H1 (cell line): ENCODE results near the gene SLC6A3. TPM values are rescaled to one million over a fixed set of nuclear protein-coding genes. Genes with fewer than 3 reads are reported as not detected.

Experiments
- CTCF ChIA-PET: fragments of 300-600 bp; sonication (Branson Sonifier 250); formaldehyde crosslinking; loops from one replicate; lab custom pipeline; 2021; ENCODE audit not compliant: partially characterized antibody; lab: Charles Lee
- POLR2A ChIA-PET: fragments of 300-600 bp; sonication (Branson Sonifier 250); formaldehyde crosslinking; loops from one replicate; lab custom pipeline; 2021; ENCODE audit warnings: inconsistent platforms; ENCODE audit not compliant: partially characterized antibody; lab: Charles Lee
- DNase-seq, 2 experiments: peaks; one replicate each; pipeline versions ENCODE4 v3.0.0 to v3.0.0-alpha.2; 2010 to 2022; ENCODE audit warnings: low spot score in 2 of 2, low read depth in 1 of 2, mixed read lengths in 1 of 2
- FAIRE-seq: peaks from 2 replicates; lab custom pipeline; 2011; peaks lifted over from hg19 to GRCh38; lab: Jason Lieb, UNC
- H2AFZ ChIP-seq: 2 replicates; pipeline ENCODE4 v1.8.1; 2012; ENCODE audit warnings: low read length, inconsistent platforms
- H2AK5ac ChIP-seq: 2 replicates; pipeline ENCODE4 v1.6.1; 2013; ENCODE audit warnings: low read depth, low read length
- H2BK120ac ChIP-seq: replicated peaks from 2 replicates; pipeline ENCODE3; 2013; ENCODE audit warnings: low read depth, low read length, inconsistent platforms
- H2BK12ac ChIP-seq: 2 replicates; pipeline ENCODE4 v1.6.1; 2013; ENCODE audit warnings: low read depth, low read length
- H2BK15ac ChIP-seq: 2 replicates; pipeline ENCODE4 v1.6.1; 2013; ENCODE audit warnings: low read length
- H2BK20ac ChIP-seq: 2 replicates; pipeline ENCODE4 v1.6.1; 2013; ENCODE audit warnings: low read length
- H2BK5ac ChIP-seq: 2 replicates; pipeline ENCODE4 v1.6.1; 2013; ENCODE audit warnings: low read depth, low read length
- H3K14ac ChIP-seq: 2 replicates; pipeline ENCODE4 v1.6.1; 2013; ENCODE audit warnings: inconsistent platforms; ENCODE audit not compliant: insufficient read length
- H3K18ac ChIP-seq: 2 replicates; pipeline ENCODE4 v1.6.1; 2013; ENCODE audit warnings: low read length; ENCODE audit errors: extremely low read depth
- H3K23ac ChIP-seq: 2 replicates; pipeline ENCODE4 v1.6.1; 2013; ENCODE audit warnings: inconsistent platforms; ENCODE audit not compliant: insufficient read length
- H3K23me2 ChIP-seq: 2 replicates; pipeline ENCODE4 v1.6.1; 2013; ENCODE audit warnings: low read depth, low read length
- H3K27ac ChIP-seq: 2 replicates; pipeline ENCODE4 v1.6.1; 2011; ENCODE audit warnings: low read depth, low read length, inconsistent platforms
- H3K27me3 ChIP-seq, 4 experiments: replicated peaks in 1 of 4; 1 replicate in 1 of 4; 2 replicates in 3 of 4; pipeline versions ENCODE4 v1.6.1 to v1.8.1; 2011 to 2013; ENCODE audit warnings: low read length in 3 of 4, mild to moderate bottlenecking in 3 of 4, inconsistent platforms in 2 of 4, mixed read lengths in 2 of 4, moderate library complexity in 1 of 4; ENCODE audit not compliant: control insufficient read depth in 3 of 4, insufficient read depth in 3 of 4; ENCODE audit errors: extremely low read depth in 1 of 4
- H3K36me3 ChIP-seq, 4 experiments: 2 replicates each; pipeline versions ENCODE4 v1.6.1 to v1.8.1; 2011 to 2013; ENCODE audit warnings: mild to moderate bottlenecking in 4 of 4, low read length in 3 of 4, moderate library complexity in 2 of 4, control low read depth in 1 of 4, inconsistent platforms in 1 of 4; ENCODE audit not compliant: insufficient read depth in 4 of 4, control insufficient read depth in 2 of 4
- H3K4ac ChIP-seq: replicated peaks from 2 replicates; pipeline ENCODE3; 2013; ENCODE audit warnings: low read length, low read depth, mixed read lengths, inconsistent platforms; ENCODE audit not compliant: insufficient read length
- H3K4me1 ChIP-seq, 4 experiments: replicated peaks in 1 of 4; 1 replicate in 1 of 4; 2 replicates in 3 of 4; pipeline versions ENCODE4 v1.6.1 to v1.8.1; 2011 to 2013; ENCODE audit warnings: low read length in 3 of 4, inconsistent platforms in 2 of 4, mixed read lengths in 1 of 4; ENCODE audit not compliant: insufficient read depth in 4 of 4, control insufficient read depth in 3 of 4
- H3K4me2 ChIP-seq, 2 experiments: 2 replicates each; pipeline versions ENCODE4 v1.6.1 to v1.8.1; 2011 to 2013; ENCODE audit warnings: low read depth in 2 of 2, low read length in 2 of 2, control low read depth in 1 of 2, inconsistent platforms in 1 of 2, mild to moderate bottlenecking in 1 of 2; ENCODE audit not compliant: insufficient read depth in 1 of 2
- H3K4me3 ChIP-seq, 4 experiments: fragments of 200-600, 300-600 bp in 1 of 4; sonication (generic), shearing (Covaris generic), sonication (Bioruptor Twin) in 1 of 4; 2 replicates each; pipeline versions ENCODE4 v1.5.1 to v1.8.1; 2011 to 2016; ENCODE audit warnings: low read length in 4 of 4, low read depth in 3 of 4, control low read depth in 2 of 4, inconsistent platforms in 2 of 4, mild to moderate bottlenecking in 2 of 4, mixed read lengths in 1 of 4, moderate library complexity in 1 of 4; ENCODE audit not compliant: insufficient read depth in 2 of 4; ENCODE audit errors: extremely low read depth in 1 of 4
- H3K56ac ChIP-seq: replicated peaks from 2 replicates; pipeline ENCODE3; 2013; ENCODE audit warnings: low read depth, mild to moderate bottlenecking, mixed read lengths, low read length, inconsistent platforms; ENCODE audit not compliant: insufficient read length
- H3K79me1 ChIP-seq: 2 replicates; pipeline ENCODE4 v1.6.1; 2013; ENCODE audit warnings: low read depth, low read length, control low read depth
- H3K79me2 ChIP-seq, 2 experiments: 2 replicates each; pipeline versions ENCODE4 v1.6.1 to v1.8.1; 2012 to 2013; ENCODE audit warnings: low read length in 2 of 2, mild to moderate bottlenecking in 2 of 2, inconsistent platforms in 1 of 2; ENCODE audit not compliant: insufficient read depth in 2 of 2, control insufficient read depth in 1 of 2
- H3K9ac ChIP-seq, 4 experiments: replicated peaks in 1 of 4; 1 replicate in 1 of 4; 2 replicates in 3 of 4; pipeline versions ENCODE4 v1.6.1 to v1.8.1; 2011 to 2013; ENCODE audit warnings: low read depth in 3 of 4, low read length in 3 of 4, control low read depth in 2 of 4, mild to moderate bottlenecking in 2 of 4, moderate library complexity in 2 of 4, inconsistent platforms in 1 of 4; ENCODE audit errors: extremely low read depth in 1 of 4
- H3K9me3 ChIP-seq, 2 experiments: 2 replicates each; pipeline versions ENCODE4 v1.6.1 to v1.8.1; 2012 to 2013; ENCODE audit warnings: mild to moderate bottlenecking in 2 of 2, moderate library complexity in 2 of 2, control low read depth in 1 of 2, inconsistent platforms in 1 of 2, low read depth in 1 of 2, low read length in 1 of 2, mixed read lengths in 1 of 2; ENCODE audit not compliant: insufficient read depth in 2 of 2
- H4K20me1 ChIP-seq, 2 experiments: replicated peaks in 1 of 2; 2 replicates each; pipeline versions ENCODE3 to v1.8.1; 2011 to 2013; ENCODE audit warnings: inconsistent platforms in 2 of 2, low read length in 2 of 2, mild to moderate bottlenecking in 1 of 2; ENCODE audit not compliant: insufficient read depth in 2 of 2, control insufficient read depth in 1 of 2
- H4K5ac ChIP-seq: 2 replicates; pipeline ENCODE4 v1.6.1; 2013; ENCODE audit warnings: low read length, low read depth, mixed read lengths, inconsistent platforms; ENCODE audit not compliant: insufficient read length
- H4K8ac ChIP-seq: 2 replicates; pipeline ENCODE4 v1.8.0; 2013; ENCODE audit warnings: mild to moderate bottlenecking, moderate library complexity, low read length, inconsistent platforms; ENCODE audit not compliant: insufficient read depth; ENCODE audit errors: extremely low read depth
- H4K91ac ChIP-seq: replicated peaks from 2 replicates; pipeline ENCODE3; 2013; ENCODE audit warnings: low read length, mixed read lengths, inconsistent platforms; ENCODE audit not compliant: insufficient read length
- BACH1 ChIP-seq: IDR thresholded peaks from 2 replicates; pipeline ENCODE4 v1.6.1; 2012; ENCODE audit warnings: low read length, improper control_type of control experiment
- CBX8 ChIP-seq: fragments of 300-800, 300-1000 bp; sonication (generic); IDR thresholded peaks from 2 replicates; pipeline ENCODE4 v1.7.1; 2016; ENCODE audit warnings: low read depth, low read length, borderline replicate concordance
- HDAC2 ChIP-seq, 2 experiments: fragments of 300-600 bp in 1 of 2; sonication (generic) in 1 of 2; IDR thresholded peaks; 2 replicates each; pipeline ENCODE4 v1.6.1; 2011 to 2012; ENCODE audit warnings: low read depth in 2 of 2, low read length in 2 of 2, mild to moderate bottlenecking in 2 of 2, moderate library complexity in 2 of 2, borderline replicate concordance in 1 of 2, inconsistent platforms in 1 of 2
- JUND ChIP-seq: IDR thresholded peaks from 2 replicates; pipeline ENCODE4 v1.6.1; 2011; ENCODE audit warnings: mild to moderate bottlenecking, improper control_type of control experiment, low read length
- KDM1A ChIP-seq: fragments of 200-600, 300-600 bp; sonication (generic); IDR thresholded peaks from 2 replicates; pipeline ENCODE4 v1.7.1; 2016; ENCODE audit warnings: mild to moderate bottlenecking, low read length, borderline replicate concordance
- MAFK ChIP-seq: IDR thresholded peaks from 2 replicates; pipeline ENCODE4 v1.6.1; 2012; ENCODE audit warnings: low read depth, mild to moderate bottlenecking, improper control_type of control experiment, low read length
- RAD21 ChIP-seq, 2 experiments: IDR thresholded peaks in 1 of 2; conservative IDR thresholded peaks in 1 of 2; 2 replicates each; pipeline ENCODE4 v1.6.1; 2011; ENCODE audit warnings: low read depth in 2 of 2, low read length in 2 of 2, improper control_type of control experiment in 1 of 2, inconsistent platforms in 1 of 2, mild to moderate bottlenecking in 1 of 2, moderate library complexity in 1 of 2
- TBP ChIP-seq: IDR thresholded peaks from 2 replicates; pipeline ENCODE4 v1.6.1; 2011; ENCODE audit warnings: low read depth, low read length, improper control_type of control experiment
- WGBS, 2 experiments: shearing (Covaris generic) in 1 of 2; methylation state at CpG; one replicate each; pipeline versions ENCODE4 v1.1.6 to v1.1.7; 2013 to 2015; ENCODE audit warnings: low lambda C conversion rate in 2 of 2, mixed read lengths in 2 of 2, inconsistent platforms in 1 of 2, low coverage in 1 of 2, missing lambda C conversion rate in 1 of 2; ENCODE audit not compliant: insufficient replicate concordance in 2 of 2, insufficient coverage in 1 of 2, insufficient read length in 1 of 2; ENCODE audit errors: extremely low coverage in 1 of 2, missing lambda C conversion rate in 1 of 2; 5-methylcytosine and 5-hydroxymethylcytosine counted together
- polyA plus RNA-seq, 7 experiments: library from polyadenylated mRNA; depleted of rRNA in 3 of 7; stranded (reverse) in 5 of 7; unstranded in 2 of 7; fragments of >200 nt in 5 of 7; fragments of 200-250 nt in 2 of 7; gene quantifications; 1 replicate in 5 of 7; 2 replicates in 1 of 7; 4 replicates in 1 of 7; pipeline versions ENCODE4 v1.2.1 to v1.2.3, GENCODE V29; 2011 to 2013; ENCODE audit warnings: missing spikeins in 2 of 7, mixed read lengths in 2 of 7
- total RNA-seq: library from RNA; stranded (reverse); fragmentation: NEBNext Ultra II Directional; extraction: Animal tissue kit (Norgen Biotek cat#: 25700); gene quantifications from 2 replicates; pipeline ENCODE4 v1.2.1, GENCODE V29; 2021
- TF ChIP-seq, protein P1 (sequence below): IDR thresholded peaks from 2 replicates; pipeline ENCODE4 v1.6.1; 2011; ENCODE audit warnings: low read length, improper control_type of control experiment

The SLC6A3 gene
- total and polyA plus RNA-seq, 2 of the 8 experiments (the other 6 are each of a cell fraction or from before 2014, with no cell fraction given), result 0.48 to 0.91 TPM

DNA sequence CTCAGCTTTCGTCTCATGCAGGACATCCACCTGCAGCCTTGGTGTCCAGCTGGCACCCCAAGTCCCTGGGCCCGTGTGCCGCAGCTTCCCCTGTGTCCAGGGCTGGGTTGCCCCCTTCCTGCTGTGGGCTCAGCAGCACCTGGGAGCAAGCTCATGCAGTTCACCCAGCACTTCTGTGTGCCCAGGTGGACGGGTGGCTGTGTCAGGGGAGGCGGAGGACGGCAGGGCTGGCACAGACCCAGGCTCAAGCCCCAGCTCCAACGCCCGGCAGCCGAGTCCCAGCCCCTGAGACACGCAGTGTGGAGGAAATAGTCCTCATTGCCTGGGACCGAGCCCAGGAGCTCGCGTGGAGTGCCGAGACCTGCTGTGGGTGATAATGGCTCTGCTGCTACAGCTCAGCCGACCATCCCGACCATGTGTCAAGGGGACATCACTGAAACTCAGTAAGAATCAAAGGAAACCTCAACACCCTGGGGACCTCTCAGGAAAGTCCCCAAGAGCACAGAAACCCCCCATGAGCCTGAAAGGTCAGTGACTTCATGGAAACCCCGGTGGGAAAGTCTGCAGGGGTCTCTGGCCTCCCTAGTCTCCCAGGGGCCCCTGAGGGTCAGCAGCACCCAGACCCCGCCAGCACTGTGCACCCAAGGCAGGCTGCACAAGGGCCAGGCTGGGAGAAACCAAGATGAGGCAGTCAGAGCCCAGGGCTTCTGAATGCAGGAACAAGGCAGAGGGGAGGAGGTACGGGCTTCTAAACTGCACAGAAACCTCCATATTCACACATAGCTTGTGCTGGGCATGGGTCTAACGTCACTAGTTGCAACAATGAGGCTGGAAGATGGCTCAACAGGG lies 39.7 kb upstream of the SLC6A3 start:
- Histone ChIP-seq H2BK120ac (no peak overlapping the region), H3K27ac (no peak overlapping the region), H2BK15ac (no peak overlapping the region), H2AFZ (no peak overlapping the region), H3K79me1 (peaks cover 13% of the 10 kb centered on the region; the same call in 1 of the 2 replicates), H3K9me3 (no peaks in the 10 kb centered on the region), H3K18ac (no peak overlapping the region), H2BK5ac (no peak overlapping the region), H3K4me3 (no peak overlapping the region), H3K9ac (no peak overlapping the region; a peak in 2 of 7 replicates), H3K23ac (no peak overlapping the region), H3K79me2 (peaks cover 0 to 4% of the 10 kb centered on the region in 2 experiments; a peak in 1 of 4 replicates), H3K4me1 (peaks cover 0 to 2% (median 0%) of the 10 kb centered on the region in 4 experiments; a peak in 1 of 7 replicates), H4K5ac (no peak overlapping the region), H2BK12ac (no peak overlapping the region), H4K20me1 (peaks cover 12 to 20% of the 10 kb centered on the region in 2 experiments), H3K36me3 (peaks cover 30 to 57% (median 54%) of the 10 kb centered on the region in 4 experiments), H3K23me2 (no peaks in the 10 kb centered on the region), H3K56ac (no peak overlapping the region), H3K4me2 (no peak overlapping the region), H4K91ac (no peak overlapping the region), H3K27me3 (no peaks in the 10 kb centered on the region), H2AK5ac (no peak overlapping the region), H3K4ac (no peak overlapping the region), H3K14ac (no peak overlapping the region), H2BK20ac (no peak overlapping the region), H4K8ac (no peak overlapping the region)
- WGBS, 2 experiments, result 88% methylated on average over 20 of the region's 20 CpGs; no CpG with 5 or more reads in 1 of the 2 experiments
- DNase-seq (no peak), FAIRE-seq (no peak)
- TF ChIP-seq HDAC2 (IDR thresholded peaks at IDR 0.05; ENCODE audit: borderline replicate concordance in 1 of 2, low read depth in 2 of 2, low read length in 2 of 2) (no peak), MAFK (no peak), TBP (no peak), JUND (no peak), CBX8 (no peak), KDM1A (no peak), BACH1 (no peak), RAD21 (IDR thresholded peaks at IDR 0.05 in 1 of 2, conservative IDR thresholded peaks at IDR 0.05 in 1 of 2; ENCODE audit: low read depth in 2 of 2, low read length in 2 of 2) (no peak)
- TF ChIP-seq, protein P1, sequence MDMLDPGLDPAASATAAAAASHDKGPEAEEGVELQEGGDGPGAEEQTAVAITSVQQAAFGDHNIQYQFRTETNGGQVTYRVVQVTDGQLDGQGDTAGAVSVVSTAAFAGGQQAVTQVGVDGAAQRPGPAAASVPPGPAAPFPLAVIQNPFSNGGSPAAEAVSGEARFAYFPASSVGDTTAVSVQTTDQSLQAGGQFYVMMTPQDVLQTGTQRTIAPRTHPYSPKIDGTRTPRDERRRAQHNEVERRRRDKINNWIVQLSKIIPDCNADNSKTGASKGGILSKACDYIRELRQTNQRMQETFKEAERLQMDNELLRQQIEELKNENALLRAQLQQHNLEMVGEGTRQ, result no peak
- CTCF ChIA-PET, result interaction anchor here (0.6 to 3.7 kb wide), 5 partner anchors 10 to 122 kb away, joined by 3 to 13 read pairs (median 6); no protein-coding TSS in a partner anchor
- POLR2A ChIA-PET, result interaction anchor here (1.2 kb wide), 1 partner anchor 21 kb away, joined by 3 read pairs; no protein-coding TSS in a partner anchor
